ENCODE results near the gene RGS4.

- TF ChIP-seq CTCF (IDR thresholded peaks at IDR 0.05) = no peak
- TF ChIP-seq POLR2AphosphoS5 (IDR thresholded peaks at IDR 0.05) = no peak
- no peak for TF ChIP-seq EP300 (IDR thresholded peaks at IDR 0.05)
Measured at GRCh38 chr1:163050496-163050895, 18.7 kb upstream of the RGS4 start.

All from gastroesophageal sphincter (tissue), 3 donors.